Caco-2 (cell line): ENCODE measurements around the gene CCDC148. TPM values are rescaled to one million over a fixed set of nuclear protein-coding genes. Genes with fewer than 3 reads are reported as not detected.

Source experiments
- BruUV-seq: library from RNA; stranded (reverse); fragments of 400-500 nt; replicated peaks from 2 replicates; lab custom pipeline; 2021; lab: Mats Ljungman, UMichigan
- CTCF ChIA-PET: fragments of 300-600 bp; sonication (Branson Sonifier 250); formaldehyde crosslinking; loops from one replicate; lab custom pipeline; 2022; ENCODE audit warnings: antibody characterized with exemption; lab: Charles Lee
- POLR2A ChIA-PET: fragments of 300-600 bp; sonication (Branson Sonifier 250); formaldehyde crosslinking; loops from one replicate; lab custom pipeline; 2022; ENCODE audit warnings: antibody characterized with exemption; lab: Charles Lee
- DNase-seq, 2 experiments: peaks; one replicate each; pipeline versions ENCODE4 v3.0.0 to v3.0.0-alpha.2; 2020 to 2022
- H3K27me3 ChIP-seq: replicated peaks from 2 replicates; pipeline ENCODE4 v1.6.0; 2011; ENCODE audit warnings: low read length; ENCODE audit not compliant: control insufficient read depth, insufficient read depth
- H3K36me3 ChIP-seq: 2 replicates; pipeline ENCODE4 v1.5.1; 2011; ENCODE audit warnings: low read length; ENCODE audit not compliant: control insufficient read depth, insufficient read depth
- H3K4me1 ChIP-seq: fragments of 250-450 bp; sonication (Bioruptor Pico); 2 replicates; pipeline ENCODE4 v1.5.1; 2020; ENCODE audit warnings: mild to moderate bottlenecking
- H3K4me3 ChIP-seq: 2 replicates; pipeline ENCODE4 v1.5.1; 2011; ENCODE audit warnings: low read depth, mild to moderate bottlenecking, control low read depth, low read length
- H3K9me3 ChIP-seq: fragments of 250-450 bp; sonication (Bioruptor Pico); 2 replicates; pipeline ENCODE4 v1.5.1; 2020; ENCODE audit warnings: mild to moderate bottlenecking, moderate library complexity
- H3K27ac Mint-ChIP-seq: one replicate; pipeline ENCODE4 v1.8.0; 2022; ENCODE audit warnings: mixed read lengths; ENCODE audit not compliant: unreplicated experiment
- H3K27me3 Mint-ChIP-seq: one replicate; pipeline ENCODE4 v1.8.0; 2022; ENCODE audit warnings: mixed read lengths; ENCODE audit not compliant: insufficient read depth, unreplicated experiment
- H3K36me3 Mint-ChIP-seq: one replicate; pipeline ENCODE4 v1.8.0; 2022; ENCODE audit warnings: mild to moderate bottlenecking, mixed read lengths; ENCODE audit not compliant: insufficient read depth, unreplicated experiment
- H3K4me1 Mint-ChIP-seq: one replicate; pipeline ENCODE4 v1.8.0; 2022; ENCODE audit warnings: low read depth, mixed read lengths; ENCODE audit not compliant: unreplicated experiment
- H3K4me3 Mint-ChIP-seq: one replicate; pipeline ENCODE4 v1.8.0; 2022; ENCODE audit warnings: mild to moderate bottlenecking, moderate library complexity, mixed read lengths; ENCODE audit not compliant: unreplicated experiment
- H3K9me3 Mint-ChIP-seq: one replicate; pipeline ENCODE4 v1.8.0; 2022; ENCODE audit warnings: mixed read lengths; ENCODE audit not compliant: unreplicated experiment
- intact Hi-C: fragments of 100-400 bp; cut with micrococcal nuclease; formaldehyde crosslinking; loops from one replicate; pipeline ENCODE4 v1.10.0; 2022; ENCODE audit not compliant: unreplicated experiment
- total RNA-seq: library from RNA; stranded (reverse); gene quantifications from 2 replicates; pipeline ENCODE4 v1.2.3, GENCODE V29; 2022
- TF ChIP-seq, protein P1 (sequence below), 2 experiments: fragments of 200-600 bp in 1 of 2; IDR thresholded peaks; 1 replicate in 1 of 2; 2 replicates in 1 of 2; pipeline versions ENCODE4 v1.5.1 to v1.8.0; 2011 to 2022; ENCODE audit warnings: antibody characterized with exemption in 1 of 2, control low read depth in 1 of 2, inconsistent platforms in 1 of 2, low read depth in 1 of 2, low read length in 1 of 2, mild to moderate bottlenecking in 1 of 2, moderate library complexity in 1 of 2; ENCODE audit not compliant: insufficient read depth in 1 of 2, severe bottlenecking in 1 of 2, unreplicated experiment in 1 of 2

The CCDC148 gene
- total RNA-seq, 1 experiment from 2014 or later, result 6.3 TPM

DNA sequence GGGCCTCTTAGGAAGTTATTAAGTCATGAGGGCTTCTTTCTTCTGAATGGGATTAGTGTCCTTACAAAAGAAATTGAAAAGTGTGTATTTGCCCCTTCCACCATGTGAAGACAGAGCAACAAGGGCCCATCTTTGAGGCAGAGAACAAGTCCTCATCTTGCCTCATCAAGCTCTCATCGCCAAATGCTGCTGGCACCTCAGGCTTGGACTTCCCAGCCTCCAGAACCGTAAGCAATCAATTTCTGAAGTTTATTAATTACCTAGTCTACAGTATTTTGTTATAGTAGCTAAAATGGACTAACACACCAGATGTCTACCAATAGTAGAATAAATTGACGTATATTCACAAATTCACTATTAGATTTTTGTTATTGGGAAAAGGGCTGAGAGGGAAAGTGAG is 74.6 kb downstream of the CCDC148 start:
- H3K27me3 ChIP-seq, result no peaks in the 10 kb centered on the region
- no TSS peak for BruUV-seq
- H3K9me3 Mint-ChIP-seq, result no peaks in the 10 kb centered on the region
- H3K27ac Mint-ChIP-seq, result no peak overlapping the region
- no peaks in the 10 kb centered on the region for H3K4me1 ChIP-seq
- intact Hi-C loops, result no loop called here
- ChIA-PET POLR2A (no interaction called here), CTCF (no interaction called here)
- H3K9me3 ChIP-seq, result no peaks in the 10 kb centered on the region
- no peaks in the 10 kb centered on the region for H3K27me3 Mint-ChIP-seq
- no peak overlapping the region for H3K4me3 Mint-ChIP-seq
- TF ChIP-seq, protein P1, sequence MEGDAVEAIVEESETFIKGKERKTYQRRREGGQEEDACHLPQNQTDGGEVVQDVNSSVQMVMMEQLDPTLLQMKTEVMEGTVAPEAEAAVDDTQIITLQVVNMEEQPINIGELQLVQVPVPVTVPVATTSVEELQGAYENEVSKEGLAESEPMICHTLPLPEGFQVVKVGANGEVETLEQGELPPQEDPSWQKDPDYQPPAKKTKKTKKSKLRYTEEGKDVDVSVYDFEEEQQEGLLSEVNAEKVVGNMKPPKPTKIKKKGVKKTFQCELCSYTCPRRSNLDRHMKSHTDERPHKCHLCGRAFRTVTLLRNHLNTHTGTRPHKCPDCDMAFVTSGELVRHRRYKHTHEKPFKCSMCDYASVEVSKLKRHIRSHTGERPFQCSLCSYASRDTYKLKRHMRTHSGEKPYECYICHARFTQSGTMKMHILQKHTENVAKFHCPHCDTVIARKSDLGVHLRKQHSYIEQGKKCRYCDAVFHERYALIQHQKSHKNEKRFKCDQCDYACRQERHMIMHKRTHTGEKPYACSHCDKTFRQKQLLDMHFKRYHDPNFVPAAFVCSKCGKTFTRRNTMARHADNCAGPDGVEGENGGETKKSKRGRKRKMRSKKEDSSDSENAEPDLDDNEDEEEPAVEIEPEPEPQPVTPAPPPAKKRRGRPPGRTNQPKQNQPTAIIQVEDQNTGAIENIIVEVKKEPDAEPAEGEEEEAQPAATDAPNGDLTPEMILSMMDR (IDR thresholded peaks at IDR 0.05; ENCODE audit: insufficient read depth in 1 of 2, low read depth in 1 of 2, low read length in 1 of 2, severe bottlenecking in 1 of 2, unreplicated experiment in 1 of 2), result no peak
- no peak for DNase-seq
- H3K4me3 ChIP-seq, result no peak overlapping the region
- no peaks in the 10 kb centered on the region for H3K36me3 Mint-ChIP-seq
- no peaks in the 10 kb centered on the region for H3K4me1 Mint-ChIP-seq
- H3K36me3 ChIP-seq, result no peaks in the 10 kb centered on the region

DNA sequence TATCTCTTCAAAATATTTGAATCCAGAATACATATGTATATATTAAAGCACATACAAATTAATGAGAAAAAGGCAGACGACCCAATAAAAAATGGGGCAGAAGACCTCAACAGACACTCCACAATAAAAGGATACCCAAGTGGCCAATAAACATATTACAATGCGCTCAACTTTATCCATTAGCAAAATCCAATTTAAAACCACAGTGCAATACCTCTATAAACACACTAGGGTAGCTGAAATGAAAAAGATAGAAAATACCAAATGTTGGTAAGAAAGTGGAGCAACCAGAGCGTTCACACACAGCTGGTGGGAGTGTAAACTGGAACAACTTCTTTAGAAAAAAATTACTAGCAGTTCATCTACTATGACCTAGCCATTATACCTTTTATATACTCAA is 75.3 kb downstream of the CCDC148 start:
- H3K9me3 ChIP-seq, result no peaks in the 10 kb centered on the region
- H3K4me1 ChIP-seq, result no peaks in the 10 kb centered on the region
- ChIA-PET CTCF (no interaction called here), POLR2A (no interaction called here)
- H3K36me3 ChIP-seq, result no peaks in the 10 kb centered on the region
- intact Hi-C loops, result no loop called here
- H3K27ac Mint-ChIP-seq, result no peak overlapping the region
- no peaks in the 10 kb centered on the region for H3K27me3 Mint-ChIP-seq
- no peaks in the 10 kb centered on the region for H3K4me1 Mint-ChIP-seq
- H3K4me3 Mint-ChIP-seq, result no peak overlapping the region
- H3K27me3 ChIP-seq, result no peaks in the 10 kb centered on the region
- DNase-seq, result no peak
- H3K4me3 ChIP-seq, result no peak overlapping the region
- BruUV-seq, result no TSS peak
- TF ChIP-seq, protein P1 (IDR thresholded peaks at IDR 0.05; ENCODE audit: insufficient read depth in 1 of 2, low read depth in 1 of 2, low read length in 1 of 2, severe bottlenecking in 1 of 2, unreplicated experiment in 1 of 2), result peak in 1 of 2 experiments; percentile 17
- no peaks in the 10 kb centered on the region for H3K36me3 Mint-ChIP-seq
- H3K9me3 Mint-ChIP-seq, result no peaks in the 10 kb centered on the region

DNA sequence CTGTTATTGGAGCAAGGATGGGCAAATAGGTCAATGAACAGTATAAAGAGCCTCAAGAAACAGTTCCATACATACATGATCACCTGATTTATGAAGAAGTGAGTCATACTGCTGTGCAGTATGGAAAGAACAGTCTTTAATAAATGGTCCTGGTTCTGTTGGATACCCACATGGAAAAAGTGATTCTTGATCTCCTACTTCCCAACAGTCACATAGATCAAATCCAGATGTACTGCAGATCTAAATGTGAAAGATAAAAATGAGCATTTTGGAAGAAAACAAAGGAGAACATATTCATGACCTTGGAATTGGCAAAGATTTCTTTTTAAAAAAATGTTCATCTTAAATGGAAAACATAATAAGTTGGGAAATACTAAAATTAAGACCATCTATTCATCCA is 75.8 kb downstream of the CCDC148 start:
- H3K27ac Mint-ChIP-seq, result no peak overlapping the region
- no peaks in the 10 kb centered on the region for H3K9me3 Mint-ChIP-seq
- ChIA-PET CTCF (no interaction called here), POLR2A (no interaction called here)
- H3K36me3 Mint-ChIP-seq, result no peaks in the 10 kb centered on the region
- H3K4me1 Mint-ChIP-seq, result no peaks in the 10 kb centered on the region
- H3K27me3 Mint-ChIP-seq, result no peaks in the 10 kb centered on the region
- no peak overlapping the region for H3K4me3 ChIP-seq
- H3K4me3 Mint-ChIP-seq, result no peak overlapping the region
- no peak for DNase-seq
- H3K27me3 ChIP-seq, result no peaks in the 10 kb centered on the region
- no peaks in the 10 kb centered on the region for H3K4me1 ChIP-seq
- intact Hi-C loops, result no loop called here
- no peaks in the 10 kb centered on the region for H3K9me3 ChIP-seq
- TF ChIP-seq, protein P1 (IDR thresholded peaks at IDR 0.05; ENCODE audit: insufficient read depth in 1 of 2, low read depth in 1 of 2, low read length in 1 of 2, severe bottlenecking in 1 of 2, unreplicated experiment in 1 of 2), result no peak
- BruUV-seq, result no TSS peak
- no peaks in the 10 kb centered on the region for H3K36me3 ChIP-seq
